Neural cell (in vitro differentiated cells): ENCODE results near the gene S100A12.

Experiments used
- EP300 ChIP-seq: fragments of 450-650 bp; conservative IDR thresholded peaks from 2 replicates; pipeline ENCODE4 v1.6.1; 2014; ENCODE audit warnings: antibody characterized with exemption, mild to moderate bottlenecking, moderate library complexity; ENCODE audit not compliant: poor library complexity, severe bottlenecking
- EZH2 ChIP-seq: fragments of 200-600, 300-800 bp; shearing (Covaris generic), sonication (generic); IDR thresholded peaks from 2 replicates; pipeline ENCODE4 v1.6.1; 2014; ENCODE audit warnings: antibody characterized with exemption, low read length, borderline replicate concordance, mild to moderate bottlenecking; ENCODE audit not compliant: insufficient read depth, poor library complexity, severe bottlenecking
- POLR2AphosphoS5 ChIP-seq: IDR thresholded peaks from 2 replicates; pipeline ENCODE4 v1.6.1; 2012
- RAD21 ChIP-seq: fragments of 450-650 bp; conservative IDR thresholded peaks from 2 replicates; pipeline ENCODE4 v1.6.1; 2014; ENCODE audit warnings: antibody characterized with exemption, mild to moderate bottlenecking, moderate library complexity
- SMC3 ChIP-seq: fragments of 450-650 bp; conservative IDR thresholded peaks from 2 replicates; pipeline ENCODE4 v1.6.1; 2014; ENCODE audit warnings: antibody characterized with exemption, mild to moderate bottlenecking, moderate library complexity; ENCODE audit not compliant: poor library complexity
- TAF1 ChIP-seq: IDR thresholded peaks from 2 replicates; pipeline ENCODE4 v1.6.1; 2012; ENCODE audit warnings: low read depth
- TF ChIP-seq, protein P1 (sequence below): fragments of 450-650 bp; IDR thresholded peaks from 2 replicates; pipeline ENCODE4 v1.5.1; 2014; ENCODE audit warnings: antibody characterized with exemption, mild to moderate bottlenecking, moderate library complexity; ENCODE audit not compliant: poor library complexity, severe bottlenecking
- TF ChIP-seq, protein P2 (sequence below): IDR thresholded peaks from 2 replicates; pipeline ENCODE4 v1.6.1; 2012; ENCODE audit warnings: borderline replicate concordance

DNA sequence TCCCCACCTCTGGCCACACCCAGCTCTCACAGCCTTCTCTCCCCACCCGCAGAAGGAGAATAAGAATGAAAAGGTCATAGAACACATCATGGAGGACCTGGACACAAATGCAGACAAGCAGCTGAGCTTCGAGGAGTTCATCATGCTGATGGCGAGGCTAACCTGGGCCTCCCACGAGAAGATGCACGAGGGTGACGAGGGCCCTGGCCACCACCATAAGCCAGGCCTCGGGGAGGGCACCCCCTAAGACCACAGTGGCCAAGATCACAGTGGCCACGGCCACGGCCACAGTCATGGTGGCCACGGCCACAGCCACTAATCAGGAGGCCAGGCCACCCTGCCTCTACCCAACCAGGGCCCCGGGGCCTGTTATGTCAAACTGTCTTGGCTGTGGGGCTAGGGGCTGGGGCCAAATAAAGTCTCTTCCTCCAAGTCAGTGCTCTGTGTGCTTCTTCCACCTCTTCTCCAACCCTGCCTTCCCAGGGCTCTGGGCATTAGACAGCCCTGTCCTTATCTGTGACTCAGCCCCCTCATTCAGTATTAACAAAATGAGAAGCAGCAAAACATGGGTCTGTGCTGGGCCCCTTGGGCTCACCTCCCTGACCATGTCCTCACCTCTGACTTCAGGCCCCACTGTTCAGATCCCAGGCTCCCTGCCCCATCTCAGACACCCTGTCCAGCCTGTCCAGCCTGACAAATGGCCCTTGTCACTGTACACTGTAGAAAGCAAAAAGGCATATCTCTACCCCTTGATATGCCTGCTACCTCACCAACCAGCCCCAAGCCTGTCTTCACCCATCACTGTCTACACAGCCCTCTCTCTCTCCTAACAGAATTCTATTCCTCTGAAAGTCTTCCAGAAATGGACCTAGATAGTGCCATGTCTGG is 14.6 kb downstream of the S100A12 start:
- TF ChIP-seq, protein P1, sequence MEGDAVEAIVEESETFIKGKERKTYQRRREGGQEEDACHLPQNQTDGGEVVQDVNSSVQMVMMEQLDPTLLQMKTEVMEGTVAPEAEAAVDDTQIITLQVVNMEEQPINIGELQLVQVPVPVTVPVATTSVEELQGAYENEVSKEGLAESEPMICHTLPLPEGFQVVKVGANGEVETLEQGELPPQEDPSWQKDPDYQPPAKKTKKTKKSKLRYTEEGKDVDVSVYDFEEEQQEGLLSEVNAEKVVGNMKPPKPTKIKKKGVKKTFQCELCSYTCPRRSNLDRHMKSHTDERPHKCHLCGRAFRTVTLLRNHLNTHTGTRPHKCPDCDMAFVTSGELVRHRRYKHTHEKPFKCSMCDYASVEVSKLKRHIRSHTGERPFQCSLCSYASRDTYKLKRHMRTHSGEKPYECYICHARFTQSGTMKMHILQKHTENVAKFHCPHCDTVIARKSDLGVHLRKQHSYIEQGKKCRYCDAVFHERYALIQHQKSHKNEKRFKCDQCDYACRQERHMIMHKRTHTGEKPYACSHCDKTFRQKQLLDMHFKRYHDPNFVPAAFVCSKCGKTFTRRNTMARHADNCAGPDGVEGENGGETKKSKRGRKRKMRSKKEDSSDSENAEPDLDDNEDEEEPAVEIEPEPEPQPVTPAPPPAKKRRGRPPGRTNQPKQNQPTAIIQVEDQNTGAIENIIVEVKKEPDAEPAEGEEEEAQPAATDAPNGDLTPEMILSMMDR, result no peak
- TF ChIP-seq RAD21 (no peak), EP300 (no peak), POLR2AphosphoS5 (no peak), EZH2 (no peak), SMC3 (no peak), TAF1 (no peak)
- TF ChIP-seq, protein P2, sequence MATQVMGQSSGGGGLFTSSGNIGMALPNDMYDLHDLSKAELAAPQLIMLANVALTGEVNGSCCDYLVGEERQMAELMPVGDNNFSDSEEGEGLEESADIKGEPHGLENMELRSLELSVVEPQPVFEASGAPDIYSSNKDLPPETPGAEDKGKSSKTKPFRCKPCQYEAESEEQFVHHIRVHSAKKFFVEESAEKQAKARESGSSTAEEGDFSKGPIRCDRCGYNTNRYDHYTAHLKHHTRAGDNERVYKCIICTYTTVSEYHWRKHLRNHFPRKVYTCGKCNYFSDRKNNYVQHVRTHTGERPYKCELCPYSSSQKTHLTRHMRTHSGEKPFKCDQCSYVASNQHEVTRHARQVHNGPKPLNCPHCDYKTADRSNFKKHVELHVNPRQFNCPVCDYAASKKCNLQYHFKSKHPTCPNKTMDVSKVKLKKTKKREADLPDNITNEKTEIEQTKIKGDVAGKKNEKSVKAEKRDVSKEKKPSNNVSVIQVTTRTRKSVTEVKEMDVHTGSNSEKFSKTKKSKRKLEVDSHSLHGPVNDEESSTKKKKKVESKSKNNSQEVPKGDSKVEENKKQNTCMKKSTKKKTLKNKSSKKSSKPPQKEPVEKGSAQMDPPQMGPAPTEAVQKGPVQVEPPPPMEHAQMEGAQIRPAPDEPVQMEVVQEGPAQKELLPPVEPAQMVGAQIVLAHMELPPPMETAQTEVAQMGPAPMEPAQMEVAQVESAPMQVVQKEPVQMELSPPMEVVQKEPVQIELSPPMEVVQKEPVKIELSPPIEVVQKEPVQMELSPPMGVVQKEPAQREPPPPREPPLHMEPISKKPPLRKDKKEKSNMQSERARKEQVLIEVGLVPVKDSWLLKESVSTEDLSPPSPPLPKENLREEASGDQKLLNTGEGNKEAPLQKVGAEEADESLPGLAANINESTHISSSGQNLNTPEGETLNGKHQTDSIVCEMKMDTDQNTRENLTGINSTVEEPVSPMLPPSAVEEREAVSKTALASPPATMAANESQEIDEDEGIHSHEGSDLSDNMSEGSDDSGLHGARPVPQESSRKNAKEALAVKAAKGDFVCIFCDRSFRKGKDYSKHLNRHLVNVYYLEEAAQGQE, result no peak
